ENCODE results near the gene USP36.

DNA sequence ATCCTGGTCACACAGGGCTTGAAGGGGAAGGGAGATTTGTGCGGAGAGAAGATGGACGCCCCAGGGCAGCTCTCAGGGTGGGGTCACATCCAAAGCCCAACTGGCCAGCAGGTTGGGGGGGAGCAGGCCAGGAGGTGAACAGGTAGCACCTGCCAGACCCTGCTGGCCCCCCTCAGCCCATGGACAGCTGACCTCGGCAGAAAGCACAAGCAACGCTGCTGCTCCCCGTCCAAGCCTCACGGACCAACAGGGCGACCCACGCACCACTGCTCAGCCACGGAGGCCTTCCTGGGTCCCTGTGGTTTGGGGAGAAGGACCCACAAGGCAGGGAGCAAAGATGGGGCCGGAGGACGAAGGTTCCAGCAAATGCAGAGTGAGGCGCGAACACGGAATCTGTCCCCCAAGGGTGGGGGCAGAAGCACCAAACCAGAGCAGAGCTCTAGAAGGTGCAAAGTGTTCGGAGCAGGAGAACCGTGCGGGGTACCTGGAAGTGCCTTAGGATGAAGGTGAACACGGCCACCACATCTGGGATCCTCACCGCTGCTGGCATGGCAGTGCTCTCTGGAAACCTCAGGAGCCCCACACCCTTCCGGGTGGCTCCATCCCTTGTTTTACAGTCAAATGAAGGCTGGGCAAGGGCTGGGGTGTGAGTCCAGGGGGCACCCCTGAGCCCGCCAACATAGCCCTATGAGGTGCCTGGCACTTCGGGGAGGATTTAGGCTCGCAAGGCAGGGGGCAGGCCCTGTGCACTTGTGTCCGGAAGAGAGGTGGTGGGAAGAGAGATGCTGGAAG is 44.5 kb upstream of the USP36 start:
- TF ChIP-seq CTCF (optimal IDR thresholded peaks at IDR 0.05 in 1 of 3, IDR thresholded peaks at IDR 0.05 in 1 of 3, conservative IDR thresholded peaks at IDR 0.05 in 1 of 3; ENCODE audit: extremely low read depth in 1 of 3, insufficient read depth in 2 of 3, low read length in 3 of 3): no peak
- no peak for TF ChIP-seq EZH2 (IDR thresholded peaks at IDR 0.05; ENCODE audit: low read length)
